ENCODE results near the gene SLC5A5. TPM values are rescaled to one million over a fixed set of nuclear protein-coding genes. Genes with fewer than 3 reads are reported as not detected.
A peak's percentile ranks its signal among the peaks of the same experiment; 100 is the strongest.

SLC5A5 gene
- total RNA-seq, 1 donor from 2014 or later = not detected

DNA sequence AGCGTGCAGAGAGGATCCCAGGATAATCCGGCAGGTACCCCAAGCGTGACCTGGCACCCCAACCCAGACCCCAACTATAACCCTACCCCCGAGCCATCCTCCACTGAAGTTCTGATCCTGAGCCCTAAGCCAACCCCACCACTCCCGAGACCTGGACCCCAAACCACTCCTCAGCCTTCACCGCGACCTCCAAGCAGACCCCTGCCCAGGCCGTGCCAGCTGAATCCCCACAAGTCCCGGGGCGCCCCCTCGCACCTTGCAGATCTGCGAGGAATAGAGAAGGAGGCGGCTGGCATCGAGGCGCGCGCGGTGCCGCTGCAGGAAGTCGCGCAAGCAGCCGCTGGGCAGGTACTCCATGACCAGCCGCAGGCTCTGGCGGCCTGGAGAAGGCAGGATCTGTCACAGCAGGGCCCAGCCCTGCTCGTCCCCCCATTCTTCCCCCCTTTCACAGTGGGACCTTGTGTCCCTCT is 40.3 kb upstream of the SLC5A5 start:
- Mint-ChIP-seq H3K36me3 (no peaks in the 10 kb centered on the region), H3K4me3 (peak overlapping the region; percentile 56), H3K9me3 (no peaks in the 10 kb centered on the region), H3K27me3 (ENCODE audit: low read depth) (peaks cover 21% of the 10 kb centered on the region), H3K4me1 (peaks cover 6% of the 10 kb centered on the region), H3K27ac (no peak overlapping the region)
- no peak for DNase-seq (ENCODE audit: low spot score in 2 of 2, unreplicated experiment in 2 of 2)
- TF ChIP-seq, protein P1, sequence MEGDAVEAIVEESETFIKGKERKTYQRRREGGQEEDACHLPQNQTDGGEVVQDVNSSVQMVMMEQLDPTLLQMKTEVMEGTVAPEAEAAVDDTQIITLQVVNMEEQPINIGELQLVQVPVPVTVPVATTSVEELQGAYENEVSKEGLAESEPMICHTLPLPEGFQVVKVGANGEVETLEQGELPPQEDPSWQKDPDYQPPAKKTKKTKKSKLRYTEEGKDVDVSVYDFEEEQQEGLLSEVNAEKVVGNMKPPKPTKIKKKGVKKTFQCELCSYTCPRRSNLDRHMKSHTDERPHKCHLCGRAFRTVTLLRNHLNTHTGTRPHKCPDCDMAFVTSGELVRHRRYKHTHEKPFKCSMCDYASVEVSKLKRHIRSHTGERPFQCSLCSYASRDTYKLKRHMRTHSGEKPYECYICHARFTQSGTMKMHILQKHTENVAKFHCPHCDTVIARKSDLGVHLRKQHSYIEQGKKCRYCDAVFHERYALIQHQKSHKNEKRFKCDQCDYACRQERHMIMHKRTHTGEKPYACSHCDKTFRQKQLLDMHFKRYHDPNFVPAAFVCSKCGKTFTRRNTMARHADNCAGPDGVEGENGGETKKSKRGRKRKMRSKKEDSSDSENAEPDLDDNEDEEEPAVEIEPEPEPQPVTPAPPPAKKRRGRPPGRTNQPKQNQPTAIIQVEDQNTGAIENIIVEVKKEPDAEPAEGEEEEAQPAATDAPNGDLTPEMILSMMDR (IDR thresholded peaks at IDR 0.05; ENCODE audit: unreplicated experiment) = no peak

DNA sequence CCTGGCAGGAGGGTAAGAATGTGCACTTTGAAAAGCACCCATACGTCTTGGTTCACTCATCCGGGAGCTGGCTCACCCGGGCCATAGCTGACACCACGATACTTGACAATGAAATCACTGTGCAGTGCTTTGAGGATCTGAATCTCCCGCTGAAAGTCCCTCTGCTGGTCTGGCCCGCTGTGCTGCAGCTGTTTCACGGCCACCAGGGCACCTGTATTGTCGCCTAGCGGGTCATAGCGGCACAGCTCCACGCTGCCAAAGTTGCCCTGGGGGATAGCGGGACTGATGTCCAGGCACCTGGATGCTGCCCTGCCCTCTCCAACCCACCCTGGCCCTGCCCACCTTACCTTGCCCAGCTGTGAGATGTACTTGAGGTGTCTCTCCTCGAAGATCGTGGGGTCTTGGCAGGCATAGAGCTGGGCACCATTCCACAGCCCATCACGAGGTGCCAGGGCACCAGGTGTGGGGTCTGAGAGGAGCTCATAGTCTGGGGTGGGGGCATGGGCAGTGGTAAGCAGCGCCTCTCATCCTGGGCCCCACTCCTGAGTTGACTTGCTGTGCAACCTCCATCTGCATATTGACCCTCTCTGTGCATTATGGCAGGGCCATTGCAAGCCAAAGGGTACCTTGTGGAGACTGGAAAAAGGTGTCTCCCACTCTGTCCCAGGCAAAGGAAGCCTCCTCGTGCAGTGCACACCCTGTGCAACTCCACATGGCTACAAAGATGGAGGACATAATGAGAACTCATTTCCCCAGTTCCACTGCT is 39.1 kb upstream of the SLC5A5 start:
- Mint-ChIP-seq H3K36me3 (no peaks in the 10 kb centered on the region), H3K9me3 (no peaks in the 10 kb centered on the region), H3K27ac (no peak overlapping the region), H3K4me3 (no peak overlapping the region), H3K4me1 (peaks cover 6% of the 10 kb centered on the region), H3K27me3 (ENCODE audit: low read depth) (peaks cover 24% of the 10 kb centered on the region)
- no peak for DNase-seq (ENCODE audit: low spot score in 2 of 2, unreplicated experiment in 2 of 2)
- TF ChIP-seq, protein P1 (IDR thresholded peaks at IDR 0.05; ENCODE audit: unreplicated experiment) = no peak

DNA sequence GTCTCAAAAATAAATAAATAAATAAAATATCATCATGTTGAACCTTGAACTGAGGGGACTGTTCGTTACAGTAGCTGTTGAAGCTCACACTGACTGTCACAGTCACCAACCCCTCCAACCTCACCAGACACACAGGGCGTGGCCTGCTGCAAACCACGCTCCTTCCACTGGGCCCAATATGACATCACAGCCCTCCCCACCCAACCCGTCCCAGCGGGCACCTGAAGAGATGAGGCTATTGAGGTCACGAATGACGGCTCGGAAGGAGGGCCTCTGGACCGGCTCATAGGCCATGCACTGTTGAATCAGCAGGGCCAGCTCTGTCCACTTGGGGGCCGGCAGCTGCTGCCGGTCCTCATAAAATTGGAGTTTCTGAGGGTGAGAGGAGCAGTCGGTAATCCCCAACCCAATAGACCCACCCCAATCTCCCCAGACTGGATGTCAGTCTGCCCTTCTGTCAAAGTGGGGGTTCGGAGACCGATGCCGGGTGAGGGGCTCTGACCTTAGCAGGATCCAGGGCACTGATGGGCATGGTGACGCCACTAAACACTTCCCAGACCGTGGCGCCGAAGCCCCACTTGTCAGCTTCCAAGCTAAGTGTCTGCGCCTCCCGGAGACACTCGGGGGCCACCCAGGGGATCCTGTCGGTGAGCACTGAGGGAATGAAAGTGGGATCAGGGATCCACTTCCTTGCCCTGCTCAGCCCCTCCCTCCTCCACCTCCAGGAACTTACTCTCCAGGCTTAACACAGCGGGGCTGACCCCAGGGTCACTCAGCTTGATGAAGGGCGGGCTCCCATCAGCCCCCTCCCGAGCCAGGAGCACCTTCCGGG is 37.2 kb upstream of the SLC5A5 start:
- Mint-ChIP-seq H3K27me3 (ENCODE audit: low read depth) (peaks cover 33% of the 10 kb centered on the region), H3K4me1 (peaks cover 6% of the 10 kb centered on the region)
- no peak for DNase-seq (ENCODE audit: low spot score in 2 of 2, unreplicated experiment in 2 of 2)

DNA sequence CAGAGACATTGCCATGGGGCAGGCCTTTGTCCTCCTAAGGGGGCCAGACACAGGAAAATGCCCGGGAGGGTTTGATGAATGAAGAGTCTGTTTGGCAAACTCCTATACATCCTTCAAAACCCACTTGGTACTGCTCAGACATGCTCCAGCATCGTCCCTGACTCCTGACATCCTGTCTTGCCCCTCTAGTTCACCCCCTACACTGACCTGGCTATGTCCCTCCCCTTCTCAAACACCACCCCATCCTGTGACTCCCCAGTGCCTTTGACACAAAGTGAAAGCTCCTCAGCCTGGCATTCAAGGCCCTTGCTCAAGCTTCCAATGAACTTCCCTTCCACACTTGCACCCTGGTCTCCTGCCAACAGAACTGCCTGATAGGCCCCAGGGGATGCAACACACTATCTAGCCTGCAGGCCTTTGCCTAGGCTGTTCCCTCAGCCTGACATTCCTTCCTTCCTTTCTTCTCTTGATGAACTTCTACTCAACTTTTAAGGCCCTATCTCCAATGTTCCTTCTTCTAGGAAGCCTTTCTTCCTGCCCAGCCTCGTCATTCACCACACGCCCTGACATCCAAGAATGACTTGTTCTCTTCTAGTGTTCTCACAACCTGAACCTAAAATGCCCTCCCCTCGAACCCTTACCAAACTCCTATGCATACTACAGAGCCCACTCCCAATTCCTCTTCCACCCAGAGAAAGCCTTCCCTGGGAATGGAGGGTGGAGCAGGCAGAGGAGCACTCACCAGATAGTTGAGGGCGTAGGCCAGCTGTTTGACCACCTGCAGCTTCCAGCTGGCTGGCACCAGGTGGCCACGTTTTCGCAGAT is 36.4 kb upstream of the SLC5A5 start:
- TF ChIP-seq, protein P1 (IDR thresholded peaks at IDR 0.05; ENCODE audit: unreplicated experiment) = no peak
- Mint-ChIP-seq H3K4me3 (no peak overlapping the region), H3K27me3 (ENCODE audit: low read depth) (peaks cover 36% of the 10 kb centered on the region), H3K9me3 (no peaks in the 10 kb centered on the region), H3K36me3 (no peaks in the 10 kb centered on the region), H3K27ac (no peak overlapping the region), H3K4me1 (peaks cover 4% of the 10 kb centered on the region)
- no peak for DNase-seq (ENCODE audit: low spot score in 2 of 2, unreplicated experiment in 2 of 2)

More for the DNA sequence above, 37.2 kb upstream of the SLC5A5 start:
- TF ChIP-seq, protein P1 (IDR thresholded peaks at IDR 0.05; ENCODE audit: unreplicated experiment) = no peak
- H3K36me3 Mint-ChIP-seq = no peaks in the 10 kb centered on the region
- no peak overlapping the region for H3K4me3 Mint-ChIP-seq
- H3K27ac Mint-ChIP-seq = no peak overlapping the region
- H3K9me3 Mint-ChIP-seq = no peaks in the 10 kb centered on the region

DNA sequence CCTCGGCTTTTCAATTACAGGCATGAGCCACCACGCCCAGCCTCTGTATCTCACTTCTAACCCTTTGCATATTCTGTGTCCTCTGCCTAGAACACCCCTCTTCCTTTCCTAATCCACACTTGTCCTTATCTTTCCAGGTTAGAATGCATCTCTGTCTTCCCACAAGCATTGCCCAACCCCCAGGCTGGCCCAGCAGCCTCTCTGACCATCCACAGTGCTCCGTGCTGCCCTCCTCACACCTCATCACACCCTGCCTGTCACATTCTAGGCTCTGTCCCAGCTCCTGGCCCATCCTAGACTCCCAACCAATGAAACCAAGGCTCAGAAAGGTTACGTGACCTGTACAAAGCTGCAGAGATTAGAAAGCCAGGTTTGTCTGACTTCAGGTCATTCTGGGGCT is 35.2 kb upstream of the SLC5A5 start:
- DNase-seq (ENCODE audit: low spot score in 2 of 2, unreplicated experiment in 2 of 2) = no peak
- Mint-ChIP-seq H3K4me3 (no peak overlapping the region), H3K27me3 (ENCODE audit: low read depth) (peaks cover 39% of the 10 kb centered on the region), H3K9me3 (no peaks in the 10 kb centered on the region), H3K4me1 (peaks cover 3% of the 10 kb centered on the region), H3K27ac (no peak overlapping the region), H3K36me3 (no peaks in the 10 kb centered on the region)
- TF ChIP-seq, protein P1 (IDR thresholded peaks at IDR 0.05; ENCODE audit: unreplicated experiment) = no peak
